Midbrain (tissue), 1 donor: ENCODE measurements around the gene GABBR2.
"Not testable (repeated sequence)": the region's sequence is repeated elsewhere in the genome, so short reads cannot be mapped to it uniquely, and the experiment has no call there.

Experiments used
- DNase-seq: peaks from one replicate; lab custom pipeline; 2025; lab: John Stamatoyannopoulos, UW

The GABBR2 gene

GRCh38 chr9:98516205-98516896 is 192.4 kb downstream of the GABBR2 start:
- DNase-seq, result no peak

GRCh38 chr9:98515506-98516204 is 193.1 kb downstream of the GABBR2 start:
- DNase-seq, result no peak

- no peak for DNase-seq
Measured at GRCh38 chr9:98514841-98515240, 193.9 kb downstream of the GABBR2 start.

GRCh38 chr9:98508217-98508919 is 200.4 kb downstream of the GABBR2 start:
- not testable (repeated sequence) for DNase-seq

GRCh38 chr9:98506422-98507054 is 202.2 kb downstream of the GABBR2 start:
- no peak for DNase-seq

GRCh38 chr9:98504298-98505282 is 204.1 kb downstream of the GABBR2 start:
- DNase-seq, result no peak

- DNase-seq, result no peak
Measured at GRCh38 chr9:98503867-98504266, 204.9 kb downstream of the GABBR2 start.

GRCh38 chr9:98502976-98503325 is 205.8 kb downstream of the GABBR2 start:
- no peak for DNase-seq

- no peak for DNase-seq
Measured at GRCh38 chr9:98502311-98502975, 206.3 kb downstream of the GABBR2 start.

GRCh38 chr9:98501819-98502218 is 206.9 kb downstream of the GABBR2 start:
- no peak for DNase-seq

- DNase-seq, result not testable (repeated sequence)
Measured at GRCh38 chr9:98501259-98501658, 207.5 kb downstream of the GABBR2 start.

- no peak for DNase-seq
Measured at GRCh38 chr9:98500337-98500919, 208.3 kb downstream of the GABBR2 start.

GRCh38 chr9:98495530-98495929 is 213.2 kb downstream of the GABBR2 start:
- no peak for DNase-seq

GRCh38 chr9:98494852-98495251 is 213.9 kb downstream of the GABBR2 start:
- DNase-seq, result no peak

- DNase-seq, result no peak
Measured at GRCh38 chr9:98491828-98492227, 216.9 kb downstream of the GABBR2 start.

GRCh38 chr9:98491231-98491651 is 217.5 kb downstream of the GABBR2 start:
- DNase-seq, result no peak

GRCh38 chr9:98488571-98489312 is 220.0 kb downstream of the GABBR2 start:
- DNase-seq, result no peak

- no peak for DNase-seq
Measured at GRCh38 chr9:98485706-98486105, 223.0 kb downstream of the GABBR2 start.

- no peak for DNase-seq
Measured at GRCh38 chr9:98484162-98484561, 224.6 kb downstream of the GABBR2 start.

- DNase-seq, result no peak
Measured at GRCh38 chr9:98482226-98482625, 226.5 kb downstream of the GABBR2 start.
